Trophoblast cell (in vitro differentiated cells and primary cell): ENCODE results near the gene AGAP1.
A peak's percentile ranks its signal among the peaks of the same experiment; 100 is the strongest.

Experiments
- DNase-seq, 2 donors: peaks; one replicate each; pipeline ENCODE4 v3.0.0-alpha.2; 2016
- H2AFZ ChIP-seq: 2 replicates; pipeline ENCODE4 v1.6.1; 2013; ENCODE audit warnings: low read length, moderate library complexity, mild to moderate bottlenecking; ENCODE audit not compliant: insufficient read depth, poor library complexity
- H2AK5ac ChIP-seq: 2 replicates; pipeline ENCODE4 v1.6.1; 2013; ENCODE audit warnings: mild to moderate bottlenecking, low read length
- H2BK120ac ChIP-seq: 2 replicates; pipeline ENCODE4 v1.6.1; 2013; ENCODE audit warnings: low read length, mild to moderate bottlenecking, moderate library complexity; ENCODE audit not compliant: insufficient read depth, poor library complexity
- H2BK12ac ChIP-seq: 2 replicates; pipeline ENCODE4 v1.6.1; 2013; ENCODE audit warnings: mild to moderate bottlenecking, low read length, moderate library complexity
- H2BK5ac ChIP-seq: 2 replicates; pipeline ENCODE4 v1.6.1; 2013; ENCODE audit warnings: low read length, low read depth, moderate library complexity, mild to moderate bottlenecking; ENCODE audit not compliant: poor library complexity
- H3K14ac ChIP-seq: 2 replicates; pipeline ENCODE4 v1.6.1; 2013; ENCODE audit warnings: mild to moderate bottlenecking, low read length
- H3K18ac ChIP-seq: 2 replicates; pipeline ENCODE4 v1.6.1; 2013; ENCODE audit warnings: mild to moderate bottlenecking, low read length
- H3K23ac ChIP-seq: 2 replicates; pipeline ENCODE4 v1.6.1; 2013; ENCODE audit warnings: low read length
- H3K27ac ChIP-seq: 2 replicates; pipeline ENCODE4 v1.5.1; 2013; ENCODE audit warnings: low read depth, mild to moderate bottlenecking, inconsistent platforms, low read length, moderate library complexity
- H3K27me3 ChIP-seq: 2 replicates; pipeline ENCODE4 v1.6.1; 2013; ENCODE audit warnings: inconsistent platforms, mild to moderate bottlenecking, low read length, moderate library complexity; ENCODE audit not compliant: insufficient read depth
- H3K36me3 ChIP-seq, 2 experiments: 1 replicate in 1 of 2; 2 replicates in 1 of 2; pipeline ENCODE4 v1.6.1; 2013; ENCODE audit warnings: low read length in 2 of 2, mild to moderate bottlenecking in 2 of 2, moderate library complexity in 1 of 2; ENCODE audit not compliant: insufficient read depth in 2 of 2, control insufficient read depth in 1 of 2
- H3K4ac ChIP-seq: 2 replicates; pipeline ENCODE4 v1.6.1; 2013; ENCODE audit warnings: low read depth, mild to moderate bottlenecking, low read length, moderate library complexity
- H3K4me1 ChIP-seq, 2 experiments: 1 replicate in 1 of 2; 2 replicates in 1 of 2; pipeline ENCODE4 v1.6.1; 2013; ENCODE audit warnings: low read length in 2 of 2, mild to moderate bottlenecking in 2 of 2, moderate library complexity in 1 of 2; ENCODE audit not compliant: insufficient read depth in 2 of 2, control insufficient read depth in 1 of 2
- H3K4me2 ChIP-seq: 2 replicates; pipeline ENCODE4 v1.6.1; 2013; ENCODE audit warnings: inconsistent platforms, mild to moderate bottlenecking, low read length, moderate library complexity
- H3K4me3 ChIP-seq: 2 replicates; pipeline ENCODE4 v1.5.1; 2013; ENCODE audit warnings: mild to moderate bottlenecking, low read depth, low read length, inconsistent platforms
- H3K79me1 ChIP-seq: one replicate; pipeline ENCODE4 v1.6.1; 2013; ENCODE audit warnings: low read length
- H3K79me2 ChIP-seq: 2 replicates; pipeline ENCODE4 v1.6.1; 2013; ENCODE audit warnings: low read length, mild to moderate bottlenecking; ENCODE audit not compliant: control insufficient read depth, insufficient read depth, poor library complexity
- H3K9ac ChIP-seq: 2 replicates; pipeline ENCODE4 v1.6.1; 2013; ENCODE audit warnings: mild to moderate bottlenecking, low read length
- H3K9me3 ChIP-seq: 2 replicates; pipeline ENCODE4 v1.6.1; 2013; ENCODE audit warnings: low read depth, mild to moderate bottlenecking, control low read depth, inconsistent platforms, low read length; ENCODE audit not compliant: insufficient read depth
- H4K12ac ChIP-seq: 2 replicates; pipeline ENCODE4 v1.6.1; 2013; ENCODE audit warnings: low read depth, mild to moderate bottlenecking, low read length, moderate library complexity
- H4K8ac ChIP-seq: 2 replicates; pipeline ENCODE4 v1.6.1; 2013; ENCODE audit warnings: low read depth, mild to moderate bottlenecking, low read length, moderate library complexity
- H4K91ac ChIP-seq: one replicate; pipeline ENCODE4 v1.6.1; 2013; ENCODE audit warnings: low read depth, mild to moderate bottlenecking, low read length, moderate library complexity
- WGBS: extraction: QIAGEN DNeasy Blood & Tissue Kit; methylation state at CpG from one replicate; pipeline ENCODE4 v1.1.7; 2013; ENCODE audit warnings: missing lambda C conversion rate; ENCODE audit not compliant: insufficient read length, insufficient coverage; ENCODE audit errors: extremely low coverage; 5-methylcytosine and 5-hydroxymethylcytosine counted together

Gene AGAP1

DNA sequence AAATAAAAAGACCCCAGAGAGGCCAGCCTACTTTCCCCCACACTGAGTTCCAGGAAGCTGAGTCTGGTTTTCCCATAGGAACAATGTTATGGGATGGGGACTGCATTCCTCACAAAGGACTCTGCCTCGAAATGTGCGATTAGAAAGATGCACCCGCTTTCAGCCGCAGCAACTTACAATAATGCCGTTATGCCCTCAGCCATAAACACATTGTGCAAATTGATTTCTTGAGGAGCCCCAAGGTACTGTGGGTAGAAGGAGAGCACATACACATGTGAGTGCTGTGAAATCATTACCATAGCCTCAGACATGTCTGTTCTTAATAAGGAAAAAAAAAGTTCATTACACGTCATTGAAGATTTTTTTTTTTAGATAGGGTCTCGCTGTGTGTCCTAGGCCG is 64.7 kb downstream of the AGAP1 start:
- H3K27ac ChIP-seq, result no peak overlapping the region
- no peak overlapping the region for H4K8ac ChIP-seq
- H3K18ac ChIP-seq, result no peak overlapping the region
- WGBS, result no CpG with 5 or more reads among the region's 8 CpGs
- no peak overlapping the region for H3K4me3 ChIP-seq
- H3K14ac ChIP-seq, result no peak overlapping the region
- no peaks in the 10 kb centered on the region for H3K36me3 ChIP-seq
- H3K23ac ChIP-seq, result no peak overlapping the region
- no peaks in the 10 kb centered on the region for H3K9me3 ChIP-seq
- H2AFZ ChIP-seq, result no peak overlapping the region
- H2AK5ac ChIP-seq, result no peak overlapping the region
- no peak overlapping the region for H2BK12ac ChIP-seq
- no peaks in the 10 kb centered on the region for H3K27me3 ChIP-seq
- peaks cover 13% of the 10 kb centered on the region for H3K79me2 ChIP-seq
- no peak overlapping the region for H2BK120ac ChIP-seq
- H3K9ac ChIP-seq, result no peak overlapping the region
- H3K79me1 ChIP-seq, result no peaks in the 10 kb centered on the region
- H4K91ac ChIP-seq, result no peak overlapping the region
- H2BK5ac ChIP-seq, result no peak overlapping the region
- H3K4me1 ChIP-seq, result peaks cover 3 to 4% of the 10 kb centered on the region in 2 experiments
- H4K12ac ChIP-seq, result no peak overlapping the region
- no peak overlapping the region for H3K4ac ChIP-seq
- no peak overlapping the region for H3K4me2 ChIP-seq
- DNase-seq, result no peak

DNA sequence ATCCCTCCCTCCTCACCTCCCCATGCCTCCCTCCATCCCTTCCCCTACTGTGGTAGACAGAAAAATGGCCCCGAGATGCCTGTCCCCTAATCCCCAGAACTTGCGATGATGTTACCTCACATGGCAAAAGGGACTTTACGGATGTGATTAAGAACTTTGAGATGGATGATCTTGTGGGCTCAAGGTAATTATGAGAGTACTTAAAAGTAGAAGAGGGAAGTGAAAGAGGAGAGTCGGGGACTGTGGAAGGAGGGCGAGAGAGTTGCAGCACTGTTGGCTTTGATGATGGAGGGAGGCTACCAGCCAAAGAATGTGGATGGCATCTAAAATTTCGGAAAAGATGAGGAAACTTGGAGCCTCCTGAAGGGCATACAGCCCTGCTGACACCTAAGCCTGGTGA is 66.5 kb downstream of the AGAP1 start:
- no peak overlapping the region for H2BK12ac ChIP-seq
- no CpG with 5 or more reads among the region's 6 CpGs for WGBS
- no peaks in the 10 kb centered on the region for H3K36me3 ChIP-seq
- peak overlapping the region; percentile 65 for H3K4ac ChIP-seq
- no peak overlapping the region for H2BK5ac ChIP-seq
- H3K9me3 ChIP-seq, result peaks cover 2% of the 10 kb centered on the region
- no peak overlapping the region for H2AFZ ChIP-seq
- no peak overlapping the region for H3K9ac ChIP-seq
- no peak for DNase-seq
- no peak overlapping the region for H4K8ac ChIP-seq
- H3K14ac ChIP-seq, result no peak overlapping the region
- H3K23ac ChIP-seq, result no peak overlapping the region
- H4K91ac ChIP-seq, result no peak overlapping the region
- H3K27me3 ChIP-seq, result no peaks in the 10 kb centered on the region
- H2AK5ac ChIP-seq, result no peak overlapping the region
- peaks cover 17% of the 10 kb centered on the region for H3K79me2 ChIP-seq
- no peak overlapping the region for H3K18ac ChIP-seq
- no peaks in the 10 kb centered on the region for H3K79me1 ChIP-seq
- H3K4me2 ChIP-seq, result no peak overlapping the region
- H3K27ac ChIP-seq, result no peak overlapping the region
- H3K4me3 ChIP-seq, result no peak overlapping the region
- peaks cover 3 to 4% of the 10 kb centered on the region in 2 experiments for H3K4me1 ChIP-seq
- no peak overlapping the region for H2BK120ac ChIP-seq
- H4K12ac ChIP-seq, result no peak overlapping the region

DNA sequence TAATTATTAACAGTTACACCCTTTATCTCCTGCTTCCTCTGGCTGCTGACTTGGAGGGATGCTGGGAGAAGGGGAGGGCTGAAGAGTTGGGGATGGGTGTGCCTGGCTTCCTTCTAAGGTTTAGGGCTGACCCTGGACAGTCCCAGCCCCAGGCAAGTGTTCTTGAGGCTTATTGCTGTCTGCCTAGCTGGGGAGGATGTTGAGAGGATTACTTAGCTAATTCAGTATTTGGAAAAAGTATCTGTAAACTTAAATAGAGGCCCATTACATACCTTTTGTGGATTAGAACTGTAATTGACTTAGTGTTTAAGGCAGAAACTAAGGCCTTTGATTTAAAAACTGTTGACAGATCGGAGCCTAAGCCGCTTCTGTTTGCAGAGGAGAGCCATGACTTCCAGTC is 67.6 kb downstream of the AGAP1 start:
- Histone ChIP-seq H2AK5ac (no peak overlapping the region), H3K23ac (no peak overlapping the region), H2BK5ac (no peak overlapping the region), H3K9me3 (peaks cover 2% of the 10 kb centered on the region), H3K79me2 (peaks cover 14% of the 10 kb centered on the region), H3K36me3 (no peaks in the 10 kb centered on the region), H3K4me2 (no peak overlapping the region), H3K4me1 (peaks cover 3 to 4% of the 10 kb centered on the region in 2 experiments), H3K18ac (no peak overlapping the region), H3K14ac (no peak overlapping the region), H3K27ac (no peak overlapping the region), H3K9ac (no peak overlapping the region), H3K79me1 (no peaks in the 10 kb centered on the region), H4K91ac (no peak overlapping the region), H3K4ac (no peak overlapping the region), H2BK12ac (no peak overlapping the region), H4K8ac (no peak overlapping the region), H2AFZ (no peak overlapping the region), H2BK120ac (no peak overlapping the region), H3K4me3 (no peak overlapping the region), H3K27me3 (no peaks in the 10 kb centered on the region), H4K12ac (no peak overlapping the region)
- no peak for DNase-seq
- WGBS, result no CpG with 5 or more reads among the region's 2 CpGs

DNA sequence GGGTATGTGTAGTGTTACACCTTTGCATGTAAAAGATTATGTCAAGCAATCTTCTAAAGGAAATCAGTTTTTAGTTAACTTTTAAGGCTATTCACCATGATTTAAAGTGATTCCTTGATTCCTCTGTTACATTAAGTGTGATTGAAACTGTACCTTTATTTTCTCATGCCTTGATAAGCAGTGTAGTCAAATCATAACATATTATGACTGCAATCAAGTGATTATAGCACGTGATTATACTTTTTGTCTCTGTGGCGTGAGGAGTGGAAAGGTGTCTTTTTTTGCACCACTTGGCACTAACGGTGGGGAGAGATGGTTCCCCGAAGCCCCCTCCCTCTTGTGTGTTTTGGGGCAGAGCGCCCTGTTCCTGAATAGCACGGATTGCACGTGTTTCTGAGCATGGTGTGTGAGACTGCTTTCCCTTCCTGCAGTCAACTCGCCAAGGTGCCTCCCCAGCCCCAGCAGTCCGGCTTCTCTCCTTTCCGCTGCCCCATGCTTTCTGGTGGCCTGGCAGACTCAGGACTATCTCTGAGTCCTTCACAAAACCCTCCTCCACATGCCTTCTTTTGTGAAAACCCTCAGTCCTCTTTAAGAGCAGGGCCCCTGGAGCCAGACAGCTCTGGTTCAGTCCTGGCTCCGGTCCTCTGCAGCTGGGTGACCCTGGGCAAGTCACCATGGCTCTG is 68.4 kb downstream of the AGAP1 start:
- WGBS, result no CpG with 5 or more reads among the region's 11 CpGs
- H3K4me2 ChIP-seq, result no peak overlapping the region

More for the DNA sequence above, 68.4 kb downstream of the AGAP1 start:
- Histone ChIP-seq H2BK12ac (no peak overlapping the region), H3K9me3 (peaks cover 2% of the 10 kb centered on the region), H3K4me1 (peaks cover 3 to 4% of the 10 kb centered on the region in 2 experiments), H4K12ac (peak overlapping the region; percentile 44), H3K14ac (no peak overlapping the region), H4K8ac (no peak overlapping the region), H3K4ac (peak overlapping the region; percentile 41), H3K23ac (no peak overlapping the region), H3K18ac (peak overlapping the region; percentile 26), H3K79me2 (peaks cover 14% of the 10 kb centered on the region), H3K36me3 (no peaks in the 10 kb centered on the region), H2AK5ac (peak overlapping the region; percentile 35), H3K27me3 (no peaks in the 10 kb centered on the region), H2BK120ac (no peak overlapping the region), H3K4me3 (no peak overlapping the region), H3K9ac (no peak overlapping the region), H2BK5ac (no peak overlapping the region), H3K27ac (no peak overlapping the region), H3K79me1 (no peaks in the 10 kb centered on the region), H4K91ac (no peak overlapping the region), H2AFZ (no peak overlapping the region)
- DNase-seq, result no peak
